Pancreas (tissue), 10 donors: ENCODE measurements around the gene MKLN1. TPM values are rescaled to one million over a fixed set of nuclear protein-coding genes. Genes with fewer than 3 reads are reported as not detected.

Source experiments
- ATAC-seq, 4 donors: fragments of 200-7000 bp; cut with Tn5 transposase; one replicate each; pipeline versions ENCODE4 v1.8.0 to v1.9.1; 2020; ENCODE audit warnings: mild to moderate bottlenecking in 4 of 4, moderate library complexity in 4 of 4
- DNase-seq, 6 donors: peaks; one replicate each; pipeline ENCODE4 v3.0.0-alpha.2; 2020
- FAIRE-seq: peaks from 2 replicates; lab custom pipeline; 2012; peaks lifted over from hg19 to GRCh38; lab: Jason Lieb, UNC
- H3K27ac ChIP-seq, 4 donors: fragments of 200-600 bp; sonication (generic); 1 replicate in 3 of 4; 2 replicates in 1 of 4; pipeline versions ENCODE4 v1.5.0 to v1.8.0; 2020
- H3K27me3 ChIP-seq, 4 donors: fragments of 200-600 bp; one replicate each; pipeline ENCODE4 v1.8.0; 2021
- H3K36me3 ChIP-seq, 3 donors: fragments of 200-600 bp; sonication (generic) in 1 of 3; one replicate each; pipeline versions ENCODE4 v1.5.0 to v1.8.0; 2020 to 2021
- H3K4me1 ChIP-seq, 3 donors: fragments of 200-600 bp; one replicate each; pipeline ENCODE4 v1.8.0; 2021
- H3K4me3 ChIP-seq, 4 donors: fragments of 200-600 bp; sonication (generic) in 2 of 4; one replicate each; pipeline versions ENCODE4 v1.5.0 to v1.8.0; 2020 to 2021
- H3K9me3 ChIP-seq, 4 donors: fragments of 200-600 bp; one replicate each; pipeline ENCODE4 v1.8.0; 2021
- CTCF ChIP-seq, 4 donors: fragments of 200-600 bp; sonication (generic) in 3 of 4; IDR thresholded peaks; one replicate each; pipeline versions ENCODE4 v1.5.0 to v1.8.0; 2021; ENCODE audit warnings: antibody characterized with exemption in 4 of 4
- WGBS, 2 donors: extraction: QIAGEN DNeasy Blood & Tissue Kit; methylation state at CpG; one replicate each; pipeline ENCODE4 v1.1.7; 2013; 5-methylcytosine and 5-hydroxymethylcytosine counted together
- intact Hi-C, 3 donors: fragments of 100-400 bp; cut with DNase I; formaldehyde crosslinking; loops; one replicate each; pipeline versions ENCODE4 v1.11.1 to v1.14.2; 2022
- polyA plus RNA-seq, 2 donors: library from polyadenylated mRNA; stranded (reverse); fragments of 200-250 nt; gene quantifications; one replicate each; pipeline ENCODE4 v1.2.3, GENCODE V29; 2013
- total RNA-seq, 6 donors: library from RNA; stranded (reverse); fragmentation: NEBNext Ultra II Directional in 4 of 6; extraction: Animal tissue kit (Norgen Biotek cat#: 25700) in 4 of 6; gene quantifications; one replicate each; pipeline versions ENCODE4 v1.2.1 to v1.2.4, GENCODE V29; 2021 to 2023
- donor health status: healthy with polysubstance abuse.
- donor health status: DM: no; HTN: no; CAD: no; lungs with moderate emphysema.
- donor health status: DM: no; HTN: no; CAD: no.
- donor health status: control.
- donor health status: control.
- donor health status: Bipolar disorder and iron deficiency.
- donor health status: DM: yes; HTN: yes; CAD: no.
- donor health status: DM: no; HTN: no; CAD: no.
- donor health status: DM: no; HTN: no; CAD: no.
- donor health status: DM: yes; HTN: yes; CAD: no.

Gene MKLN1
- total and polyA plus RNA-seq, 8 donors = 7.0 to 30.2 (median 21.6) TPM

- Histone ChIP-seq H3K4me1 (peaks cover 0 to 5% (median 0%) of the 10 kb centered on the region in 3 donors), H3K36me3 (no peaks in the 10 kb centered on the region), H3K27me3 (no peaks in the 10 kb centered on the region), H3K27ac (no peak overlapping the region), H3K9me3 (no peaks in the 10 kb centered on the region), H3K4me3 (no peak overlapping the region)
- no peak for ATAC-seq
- FAIRE-seq = no peak
- TF ChIP-seq CTCF (IDR thresholded peaks at IDR 0.05) = no peak
- DNase-seq = no peak
- intact Hi-C loops = no loop called here
- 85 to 87% methylated on average over 7 of the region's 7 CpGs for whole genome bisulfite sequencing, 2 donors
Measured at GRCh38 chr7:131322861-131323260, 4.8 kb upstream of the MKLN1 start.

- Histone ChIP-seq H3K36me3 (no peaks in the 10 kb centered on the region), H3K4me1 (peaks cover 11 to 18% (median 14%) of the 10 kb centered on the region in 3 donors), H3K4me3 (no peak overlapping the region), H3K27me3 (no peaks in the 10 kb centered on the region), H3K9me3 (no peaks in the 10 kb centered on the region), H3K27ac (no peak overlapping the region)
- no peak for TF ChIP-seq CTCF (IDR thresholded peaks at IDR 0.05)
- DNase-seq (no peak), FAIRE-seq (no peak), ATAC-seq (no peak)
- intact Hi-C loops = no loop called here
- 92 to 97% methylated on average over 5 of the region's 5 CpGs for WGBS, 2 donors
Measured at GRCh38 chr7:131325179-131325840, 2.4 kb upstream of the MKLN1 start.

- 53 to 61% methylated on average over 6 of the region's 6 CpGs for WGBS, 2 donors
- no peak for ATAC-seq
- intact Hi-C loops = no loop called here
- H3K36me3 ChIP-seq = no peaks in the 10 kb centered on the region
- no peak for FAIRE-seq
- TF ChIP-seq CTCF (IDR thresholded peaks at IDR 0.05) = no peak
- no peak for DNase-seq
- no peaks in the 10 kb centered on the region for H3K9me3 ChIP-seq
- H3K4me3 ChIP-seq = peak overlapping the region in 2 of 4 donors; percentile 86 to 98
- peaks cover 16 to 23% (median 21%) of the 10 kb centered on the region in 3 donors for H3K4me1 ChIP-seq
- no peaks in the 10 kb centered on the region for H3K27me3 ChIP-seq
- H3K27ac ChIP-seq = peak overlapping the region in 3 of 4 donors; percentile 87 to 99 (median 98)
Measured at GRCh38 chr7:131326576-131326975, 1.1 kb upstream of the MKLN1 start.

- DNase-seq (peak in 1 of 6 donors; percentile 50), FAIRE-seq (no peak), ATAC-seq (peak; percentile 9 to 45 (median 30))
- H3K4me1 ChIP-seq = peaks cover 16 to 29% (median 26%) of the 10 kb centered on the region in 3 donors
- intact Hi-C loops = no loop called here
- peak overlapping the region; percentile 87 to 99 (median 96) for H3K27ac ChIP-seq
- no peaks in the 10 kb centered on the region for H3K27me3 ChIP-seq
- no peaks in the 10 kb centered on the region for H3K9me3 ChIP-seq
- 1% methylated on average over 14 of the region's 14 CpGs for WGBS, 2 donors
- H3K4me3 ChIP-seq = peak overlapping the region; percentile 66 to 98 (median 92)
- no peaks in the 10 kb centered on the region for H3K36me3 ChIP-seq
- TF ChIP-seq CTCF (IDR thresholded peaks at IDR 0.05) = no peak
Measured at GRCh38 chr7:131327049-131327625, 539 bp upstream of the MKLN1 start.
